Esophagus muscularis mucosa (tissue), 4 donors: ENCODE measurements around the gene SHE. TPM values are rescaled to one million over a fixed set of nuclear protein-coding genes. Genes with fewer than 3 reads are reported as not detected.
A peak's percentile ranks its signal among the peaks of the same experiment; 100 is the strongest.

ENCODE experiments used
- DNase-seq: peaks from one replicate; pipeline ENCODE4 v3.0.0-alpha.2; 2017; ENCODE audit errors: extremely low spot score
- H3K27ac ChIP-seq, 4 donors: fragments of 200-600 bp; sonication (generic); replicated peaks in 1 of 4; 1 replicate in 3 of 4; 2 replicates in 1 of 4; pipeline ENCODE4 v1.5.1; 2016 to 2019; ENCODE audit warnings: mild to moderate bottlenecking in 1 of 4
- H3K27me3 ChIP-seq, 4 donors: fragments of 200-600 bp; sonication (generic); one replicate each; pipeline versions ENCODE4 v1.5.1 to v1.6.0; 2016 to 2019
- H3K36me3 ChIP-seq, 4 donors: fragments of 200-600 bp; sonication (generic); one replicate each; pipeline ENCODE4 v1.5.1; 2016 to 2019
- H3K4me1 ChIP-seq, 4 donors: fragments of 200-600 bp; sonication (generic); one replicate each; pipeline ENCODE4 v1.5.1; 2016 to 2019
- H3K4me3 ChIP-seq, 4 donors: fragments of 200-600 bp; sonication (generic); 1 replicate in 2 of 4; 2 replicates in 2 of 4; pipeline ENCODE4 v1.5.1; 2016 to 2019; ENCODE audit warnings: mild to moderate bottlenecking in 4 of 4, moderate library complexity in 1 of 4
- H3K9me3 ChIP-seq, 4 donors: fragments of 200-600 bp; sonication (generic); 1 replicate in 3 of 4; 2 replicates in 1 of 4; pipeline ENCODE4 v1.5.1; 2016 to 2019
- CTCF ChIP-seq, 3 experiments: fragments of 200-600 bp in 2 of 3; fragments of 450-650 bp in 1 of 3; sonication (generic) in 2 of 3; IDR thresholded peaks; one replicate each; pipeline ENCODE4 v1.5.1; 2017 to 2019; ENCODE audit warnings: antibody characterized with exemption in 3 of 3, mild to moderate bottlenecking in 2 of 3, moderate library complexity in 1 of 3
- EP300 ChIP-seq: sonication (generic); formaldehyde crosslinking; IDR thresholded peaks from one replicate; pipeline ENCODE4 v1.6.1; 2017; ENCODE audit warnings: antibody characterized with exemption
- POLR2A ChIP-seq: fragments of 450-650 bp; IDR thresholded peaks from one replicate; pipeline ENCODE4 v1.6.1; 2017; ENCODE audit warnings: antibody characterized with exemption, moderate library complexity, mild to moderate bottlenecking, low read depth
- POLR2AphosphoS5 ChIP-seq, 2 donors: sonication (generic); formaldehyde crosslinking; IDR thresholded peaks; one replicate each; pipeline ENCODE4 v1.6.1; 2017; ENCODE audit warnings: antibody characterized with exemption in 2 of 2
- WGBS: methylation state at CpG from one replicate; pipeline ENCODE4 v1.1.5; 2018; 5-methylcytosine and 5-hydroxymethylcytosine counted together
- intact Hi-C: fragments of 100-400 bp; cut with DNase I; formaldehyde crosslinking; loops from one replicate; pipeline ENCODE4 v1.15.1; 2023
- total RNA-seq, 4 donors: library from RNA; depleted of rRNA; stranded (reverse); fragments of >200 nt; gene quantifications; one replicate each; pipeline versions ENCODE4 v1.1.0 to v1.2.1, GENCODE V29; 2016

Gene SHE
- total RNA-seq, 4 donors from 2014 or later: 12.5 to 17.0 (median 12.6) TPM

- Histone ChIP-seq H3K36me3 (peaks cover 4 to 8% (median 6%) of the 10 kb centered on the region in 4 donors), H3K27ac (peak overlapping the region; percentile 86 to 91 (median 88)), H3K27me3 (no peaks in the 10 kb centered on the region), H3K4me3 (no peak overlapping the region), H3K4me1 (peaks cover 80 to 100% (median 99%) of the 10 kb centered on the region in 4 donors), H3K9me3 (no peaks in the 10 kb centered on the region)
- DNase-seq: no peak
- WGBS: 88% methylated on average over 14 of the region's 17 CpGs
- intact Hi-C loops: no loop called here
- TF ChIP-seq CTCF (IDR thresholded peaks at IDR 0.05) (no peak), POLR2AphosphoS5 (IDR thresholded peaks at IDR 0.05) (no peak), EP300 (no peak), POLR2A (no peak)
Observed at GRCh38 chr1:154429841-154430611, 72.2 kb downstream of the SHE start.

Other genes starting within 250 kb of the SHE start
- gene HAX1, start 229.8 kb downstream of the SHE start, total RNA-seq: 100 to 1,000 TPM in 2 of 4 donors, 10 to 100 TPM in 2; 71.0 to 127 (median 104) TPM
- not detected for gene AQP10, start 181.3 kb downstream of the SHE start, total RNA-seq
- 100 to 1,000 TPM; 108 to 178 (median 128) TPM for gene ATP8B2, start 176.9 kb downstream of the SHE start, total RNA-seq
- gene IL6R, start 97.1 kb downstream of the SHE start, total RNA-seq: 10 to 100 TPM; 44.4 to 61.1 (median 54.9) TPM
- gene TDRD10, start 193 bp downstream of the SHE start, total RNA-seq: 1 to 10 TPM; 2.3 to 5.0 (median 4.3) TPM
- gene UBE2Q1, start 56.2 kb upstream of the SHE start, total RNA-seq: 10 to 100 TPM; 23.7 to 41.3 (median 31.3) TPM
- under 1 TPM; under 0.01 to 0.65 (median 0.19) TPM for gene CHRNB2, start 65.4 kb upstream of the SHE start, total RNA-seq
- 10 to 100 TPM; 80.2 to 96.3 (median 87.1) TPM for gene ADAR, start 105.8 kb upstream of the SHE start, total RNA-seq